ENCODE measurements around the gene WSB1.
"Not testable (repeated sequence)": the region's sequence is repeated elsewhere in the genome, so short reads cannot be mapped to it uniquely, and the experiment has no call there.

- TF ChIP-seq POLR2AphosphoS5 (IDR thresholded peaks at IDR 0.05; ENCODE audit: low read depth, low read length); POLR2A (IDR thresholded peaks at IDR 0.05; ENCODE audit: low read depth, low read length); TAF1 (IDR thresholded peaks at IDR 0.05; ENCODE audit: borderline replicate concordance, low read depth, low read length): not testable (repeated sequence)
Observed at GRCh38 chr17:27254802-27255201, 39.1 kb upstream of the WSB1 start.

Measured in GM12892 (cell line).